Smooth muscle cell (in vitro differentiated cells): ENCODE data around the gene DIAPH1. TPM values are rescaled to one million over a fixed set of nuclear protein-coding genes. Genes with fewer than 3 reads are reported as not detected.

Experiments used
- DNase-seq: peaks from one replicate; lab custom pipeline; 2025; ENCODE audit not compliant: unreplicated experiment; lab: John Stamatoyannopoulos, UW
- H2AFZ ChIP-seq: fragments of 200-600 bp; sonication (generic); 2 replicates; pipeline ENCODE4 v1.6.0; 2016; ENCODE audit warnings: antibody characterized with exemption, low read depth, mild to moderate bottlenecking
- H3F3A ChIP-seq: fragments of 200-600 bp; sonication (generic); 2 replicates; pipeline ENCODE4 v1.6.0; 2017; ENCODE audit warnings: antibody characterized with exemption, low read depth
- H3K27ac ChIP-seq: fragments of 200-600 bp; sonication (generic); 2 replicates; pipeline ENCODE4 v1.5.1; 2016; ENCODE audit warnings: low read depth, mild to moderate bottlenecking
- H3K27me3 ChIP-seq: fragments of 200-600 bp; sonication (generic); 2 replicates; pipeline ENCODE4 v1.6.1; 2016; ENCODE audit warnings: low read depth, mild to moderate bottlenecking
- H3K36me3 ChIP-seq: fragments of 200-600 bp; sonication (generic); 2 replicates; pipeline ENCODE4 v1.5.1; 2016; ENCODE audit warnings: low read depth
- H3K4me1 ChIP-seq: fragments of 200-600 bp; sonication (generic); 2 replicates; pipeline ENCODE4 v1.5.1; 2016; ENCODE audit warnings: low read depth
- H3K4me2 ChIP-seq: fragments of 200-600 bp; sonication (generic); 2 replicates; pipeline ENCODE4 v1.6.0; 2016; ENCODE audit warnings: mild to moderate bottlenecking
- H3K4me3 ChIP-seq: fragments of 200-600 bp; sonication (generic); 2 replicates; pipeline ENCODE4 v1.5.1; 2016; ENCODE audit warnings: mild to moderate bottlenecking
- H3K79me2 ChIP-seq: fragments of 200-600 bp; sonication (generic); 2 replicates; pipeline ENCODE4 v1.6.0; 2016; ENCODE audit warnings: low read depth, mild to moderate bottlenecking
- H3K9ac ChIP-seq: fragments of 200-600 bp; sonication (generic); 2 replicates; pipeline ENCODE4 v1.6.0; 2016; ENCODE audit warnings: low read depth
- H3K9me3 ChIP-seq: fragments of 200-600 bp; sonication (generic); replicated peaks from 2 replicates; pipeline ENCODE4 v1.5.1; 2016; ENCODE audit warnings: low read depth
- H4K20me1 ChIP-seq: fragments of 200-600 bp; sonication (generic); 2 replicates; pipeline ENCODE4 v1.6.0; 2016; ENCODE audit warnings: low read depth
- WGBS: methylation state at CpG from one replicate; pipeline ENCODE4 v1.1.7; 2016; ENCODE audit warnings: low lambda C conversion rate; 5-methylcytosine and 5-hydroxymethylcytosine counted together
- polyA plus RNA-seq: library from polyadenylated mRNA; unstranded; fragments of >200 nt; fragmentation: Nextera tagmentation; extraction: Ambion mirVana; gene quantifications from 2 replicates; pipeline ENCODE4 v1.2.1, GENCODE V29; 2016
- total RNA-seq: library from RNA; depleted of rRNA; stranded (reverse); fragments of >200 nt; gene quantifications from 2 replicates; pipeline ENCODE4 v1.2.3, GENCODE V29; 2014
- TF ChIP-seq, protein P1 (sequence below): fragments of 200-600 bp; sonication (generic); IDR thresholded peaks from 2 replicates; pipeline ENCODE4 v1.5.1; 2017; ENCODE audit warnings: borderline replicate concordance, mild to moderate bottlenecking, antibody characterized with exemption; ENCODE audit not compliant: insufficient read depth, poor library complexity, severe bottlenecking

Gene DIAPH1
- total and polyA plus RNA-seq, 2 experiments from 2014 or later = 15.4 to 26.7 TPM

DNA sequence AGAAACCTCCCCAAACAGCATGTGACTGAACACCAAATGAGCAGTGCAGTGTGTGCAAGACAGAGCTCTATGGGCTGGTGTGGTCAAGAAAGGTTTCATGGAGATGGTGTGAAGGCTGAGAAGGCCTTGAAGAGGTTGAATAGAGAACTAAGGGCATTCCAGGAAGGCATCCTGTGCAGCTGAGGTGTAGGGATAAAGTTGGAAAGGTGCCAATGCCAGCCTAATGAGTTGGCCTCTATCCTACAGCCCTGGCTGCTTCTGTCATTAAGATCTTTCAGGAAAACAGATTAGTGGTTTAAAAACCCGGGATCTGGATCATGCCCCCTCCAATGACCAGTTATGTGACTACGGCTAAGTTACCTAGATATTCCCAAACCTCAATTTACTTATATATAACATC lies 13.8 kb upstream of the DIAPH1 start:
- TF ChIP-seq, protein P1, sequence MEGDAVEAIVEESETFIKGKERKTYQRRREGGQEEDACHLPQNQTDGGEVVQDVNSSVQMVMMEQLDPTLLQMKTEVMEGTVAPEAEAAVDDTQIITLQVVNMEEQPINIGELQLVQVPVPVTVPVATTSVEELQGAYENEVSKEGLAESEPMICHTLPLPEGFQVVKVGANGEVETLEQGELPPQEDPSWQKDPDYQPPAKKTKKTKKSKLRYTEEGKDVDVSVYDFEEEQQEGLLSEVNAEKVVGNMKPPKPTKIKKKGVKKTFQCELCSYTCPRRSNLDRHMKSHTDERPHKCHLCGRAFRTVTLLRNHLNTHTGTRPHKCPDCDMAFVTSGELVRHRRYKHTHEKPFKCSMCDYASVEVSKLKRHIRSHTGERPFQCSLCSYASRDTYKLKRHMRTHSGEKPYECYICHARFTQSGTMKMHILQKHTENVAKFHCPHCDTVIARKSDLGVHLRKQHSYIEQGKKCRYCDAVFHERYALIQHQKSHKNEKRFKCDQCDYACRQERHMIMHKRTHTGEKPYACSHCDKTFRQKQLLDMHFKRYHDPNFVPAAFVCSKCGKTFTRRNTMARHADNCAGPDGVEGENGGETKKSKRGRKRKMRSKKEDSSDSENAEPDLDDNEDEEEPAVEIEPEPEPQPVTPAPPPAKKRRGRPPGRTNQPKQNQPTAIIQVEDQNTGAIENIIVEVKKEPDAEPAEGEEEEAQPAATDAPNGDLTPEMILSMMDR = no peak
- Histone ChIP-seq H3K9ac (no peak overlapping the region), H3K4me3 (no peak overlapping the region), H3K36me3 (no peaks in the 10 kb centered on the region), H3K4me2 (no peak overlapping the region), H3K4me1 (peaks cover 15% of the 10 kb centered on the region), H3F3A (no peaks in the 10 kb centered on the region), H2AFZ (no peak overlapping the region), H4K20me1 (peaks cover 78% of the 10 kb centered on the region), H3K27me3 (no peaks in the 10 kb centered on the region), H3K79me2 (peaks cover 65% of the 10 kb centered on the region), H3K9me3 (no peaks in the 10 kb centered on the region), H3K27ac (no peak overlapping the region)
- WGBS = 94% methylated on average over 2 of the region's 2 CpGs
- no peak for DNase-seq

DNA sequence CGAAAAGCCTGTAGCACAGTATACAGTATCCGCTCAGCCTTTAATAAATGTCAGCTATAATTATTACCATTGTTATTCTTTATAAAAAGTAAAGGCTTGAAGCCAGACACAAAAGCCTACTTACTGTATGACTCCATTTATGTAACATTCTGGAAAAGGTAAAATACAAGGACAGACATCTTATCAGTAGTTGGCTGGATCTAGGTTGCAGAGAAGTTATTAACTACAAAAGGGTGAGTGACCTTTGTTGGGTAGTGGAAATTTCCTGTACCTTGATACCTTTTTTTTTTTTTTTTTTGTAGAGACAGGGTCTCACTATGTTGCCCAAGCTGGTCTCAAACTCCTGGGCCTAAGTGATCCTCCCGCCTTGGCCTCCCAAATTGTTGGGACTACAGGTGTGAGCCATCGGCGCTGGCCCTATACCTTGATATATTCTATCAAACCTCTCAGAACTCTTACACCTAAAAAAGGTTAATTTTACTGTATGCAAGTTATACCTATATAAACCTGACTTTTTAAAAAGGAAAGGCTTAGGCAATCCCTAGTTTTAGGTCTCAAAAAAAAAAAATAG lies 11.9 kb upstream of the DIAPH1 start:
- Histone ChIP-seq H3K4me1 (peaks cover 7% of the 10 kb centered on the region), H3K4me2 (no peak overlapping the region), H4K20me1 (peaks cover 72% of the 10 kb centered on the region), H3K4me3 (no peak overlapping the region), H3K27me3 (no peaks in the 10 kb centered on the region), H3K27ac (no peak overlapping the region), H3F3A (no peaks in the 10 kb centered on the region), H3K9ac (no peak overlapping the region), H3K36me3 (no peaks in the 10 kb centered on the region), H3K79me2 (peaks cover 55% of the 10 kb centered on the region), H3K9me3 (no peaks in the 10 kb centered on the region), H2AFZ (no peak overlapping the region)
- WGBS = 96% methylated on average over 5 of the region's 5 CpGs
- DNase-seq = no peak
- TF ChIP-seq, protein P1 = no peak

DNA sequence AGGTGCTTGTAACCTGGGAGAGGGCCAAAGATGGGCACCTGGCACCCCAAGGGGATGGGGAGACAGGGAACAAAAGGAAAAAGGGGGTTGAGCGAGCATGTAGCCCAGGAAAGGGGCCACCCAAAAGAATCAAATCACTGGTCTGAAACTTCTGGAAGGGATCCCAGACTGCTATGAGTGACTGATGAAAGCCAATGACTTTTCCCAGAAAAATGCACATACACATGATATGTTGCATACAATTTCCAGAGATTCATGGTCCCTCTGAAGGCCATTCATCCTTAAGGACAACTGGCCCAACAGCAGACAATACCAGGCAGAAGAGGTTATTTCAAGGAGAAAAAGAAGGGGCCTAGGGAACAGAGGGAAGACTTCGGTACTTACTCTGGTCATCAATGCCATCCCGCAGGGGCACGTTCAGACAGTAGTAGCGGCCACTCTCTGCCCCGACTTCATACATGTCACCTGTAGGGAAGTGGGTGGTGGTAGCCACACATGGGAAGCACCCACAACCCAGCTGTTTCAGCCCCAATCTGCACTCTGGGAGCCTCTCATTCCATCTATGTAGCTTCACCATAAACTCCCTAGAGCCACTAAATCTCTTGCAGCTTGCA lies 9.5 kb upstream of the DIAPH1 start:
- no peak for DNase-seq
- peaks cover 49% of the 10 kb centered on the region for H4K20me1 ChIP-seq
- no peak overlapping the region for H3K27ac ChIP-seq
- no peaks in the 10 kb centered on the region for H3K4me1 ChIP-seq
- no peak overlapping the region for H3K9ac ChIP-seq
- H3K27me3 ChIP-seq = no peaks in the 10 kb centered on the region
- H3F3A ChIP-seq = no peaks in the 10 kb centered on the region
- TF ChIP-seq, protein P1 = no peak
- 100% methylated on average over 6 of the region's 6 CpGs for WGBS
- peaks cover 32% of the 10 kb centered on the region for H3K79me2 ChIP-seq
- H3K4me2 ChIP-seq = no peak overlapping the region
- peaks cover 5% of the 10 kb centered on the region for H3K36me3 ChIP-seq
- no peak overlapping the region for H2AFZ ChIP-seq
- no peaks in the 10 kb centered on the region for H3K9me3 ChIP-seq
- no peak overlapping the region for H3K4me3 ChIP-seq

DNA sequence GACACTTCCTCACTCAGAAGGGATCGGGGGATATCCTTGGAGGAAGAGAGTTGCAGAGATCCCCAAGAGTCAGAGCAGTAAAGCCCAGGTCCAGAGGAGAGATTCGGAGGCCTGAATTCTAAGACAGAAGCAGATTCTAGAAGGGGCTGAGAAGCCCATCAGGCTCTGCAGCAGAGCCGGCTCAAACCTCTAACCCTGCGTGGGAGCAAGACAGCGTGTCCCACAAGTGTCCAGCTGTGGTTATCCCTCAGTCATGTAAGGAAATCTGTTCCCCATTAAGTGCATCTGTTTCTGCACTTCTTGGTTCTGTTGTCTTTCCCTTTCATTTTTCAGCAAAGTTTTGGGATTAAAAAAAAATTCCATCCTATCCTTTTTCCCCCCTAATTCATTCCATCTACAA lies 4.8 kb upstream of the DIAPH1 start:
- Histone ChIP-seq H3K4me1 (no peaks in the 10 kb centered on the region), H2AFZ (no peak overlapping the region), H3K9ac (no peak overlapping the region), H3K4me3 (no peak overlapping the region), H3F3A (peaks cover 16% of the 10 kb centered on the region), H3K27ac (no peak overlapping the region), H3K9me3 (no peaks in the 10 kb centered on the region), H3K36me3 (peaks cover 7% of the 10 kb centered on the region), H3K27me3 (no peaks in the 10 kb centered on the region), H3K79me2 (no peaks in the 10 kb centered on the region), H4K20me1 (peaks cover 4% of the 10 kb centered on the region), H3K4me2 (no peak overlapping the region)
- no peak for DNase-seq
- 87% methylated on average over 5 of the region's 5 CpGs for WGBS
- TF ChIP-seq, protein P1 = no peak
